ELF-1 (cell line): ENCODE measurements around the gene VPS39.

Experiments used
- DNase-seq: peaks from one replicate; pipeline ENCODE4 v3.0.0-alpha.2; 2016; ENCODE audit warnings: low read depth, low spot score

VPS39 gene

GRCh38 chr15:42157981-42158765 is 49.9 kb downstream of the VPS39 start:
- DNase-seq, result no peak

GRCh38 chr15:42157381-42157780 is 50.7 kb downstream of the VPS39 start:
- no peak for DNase-seq

DNA sequence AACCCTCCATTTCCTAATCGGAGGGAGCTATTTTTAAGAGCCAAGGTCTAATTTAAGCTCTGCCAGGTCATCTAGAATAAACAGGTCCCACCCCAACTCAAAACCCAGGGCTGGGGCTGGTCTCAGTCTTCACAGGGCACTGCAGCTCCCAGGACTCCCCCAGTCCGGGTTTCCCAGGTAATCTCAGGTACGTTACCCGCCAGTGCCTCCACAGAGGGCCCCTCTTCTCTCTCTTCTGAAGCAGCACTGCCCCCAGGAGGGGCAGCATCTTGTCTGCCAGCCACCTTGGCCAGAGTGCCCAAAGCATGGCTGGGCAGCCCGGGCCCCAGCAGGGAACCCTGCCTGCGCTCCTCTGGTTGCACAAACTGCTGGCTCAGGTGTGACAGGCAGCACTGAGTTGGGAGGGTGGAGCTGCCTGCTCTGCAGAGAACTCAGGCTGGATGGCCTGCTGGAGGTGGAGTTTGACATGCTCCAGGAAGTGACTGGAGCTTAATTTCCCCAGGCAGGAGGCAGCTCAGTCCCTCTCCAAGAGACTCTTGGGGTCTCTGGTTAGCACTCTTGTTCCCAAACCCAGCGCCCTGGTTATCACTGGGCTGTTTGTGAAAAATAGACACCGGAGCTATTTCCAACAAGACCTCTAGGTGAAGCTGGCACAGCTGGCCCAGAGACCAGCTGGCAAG is 51.7 kb downstream of the VPS39 start, which contains the start of gene PLA2G4F:
PLA2G4F (minus strand) TSS at position 394 of the 680 bp plus-strand sequence; CDS start at position 307, 87 bp downstream.
- peak; percentile 56 for DNase-seq

DNA sequence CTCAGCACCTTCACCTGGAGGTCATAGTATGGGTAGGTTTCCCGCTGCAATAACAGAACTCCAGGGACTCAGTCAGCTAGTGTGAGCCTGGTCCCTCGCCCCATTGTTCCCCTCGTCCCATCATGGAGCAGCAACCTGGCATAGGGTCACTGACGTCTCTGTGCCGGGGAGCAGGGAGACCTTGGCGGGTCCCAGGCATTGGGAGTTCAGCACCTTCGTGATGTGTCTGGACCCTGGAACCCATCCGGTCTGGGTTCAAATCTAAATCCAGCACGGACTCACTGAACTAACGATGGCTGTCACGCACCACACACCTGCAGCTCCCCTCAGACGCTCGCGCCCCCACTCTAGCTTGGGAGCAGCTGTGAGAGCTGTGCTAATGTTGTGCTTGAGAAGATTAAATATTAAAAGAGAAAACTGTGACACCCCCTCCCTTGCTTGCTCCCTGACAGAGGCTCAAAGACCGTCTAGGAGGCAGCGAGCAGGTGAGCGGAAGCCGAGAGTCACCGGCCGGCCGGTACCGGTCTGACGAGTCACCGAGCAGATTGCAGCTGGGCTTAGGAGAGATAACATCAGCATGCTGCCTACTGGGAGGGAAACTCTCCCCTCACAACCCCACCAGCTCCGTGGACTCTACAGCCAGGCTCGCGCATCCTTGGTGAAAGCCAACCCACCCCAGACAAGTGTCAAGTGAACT is 52.4 kb downstream of the VPS39 start:
- DNase-seq, result peak; percentile 65

GRCh38 chr15:42154956-42155355 is 53.1 kb downstream of the VPS39 start:
- no peak for DNase-seq

DNA sequence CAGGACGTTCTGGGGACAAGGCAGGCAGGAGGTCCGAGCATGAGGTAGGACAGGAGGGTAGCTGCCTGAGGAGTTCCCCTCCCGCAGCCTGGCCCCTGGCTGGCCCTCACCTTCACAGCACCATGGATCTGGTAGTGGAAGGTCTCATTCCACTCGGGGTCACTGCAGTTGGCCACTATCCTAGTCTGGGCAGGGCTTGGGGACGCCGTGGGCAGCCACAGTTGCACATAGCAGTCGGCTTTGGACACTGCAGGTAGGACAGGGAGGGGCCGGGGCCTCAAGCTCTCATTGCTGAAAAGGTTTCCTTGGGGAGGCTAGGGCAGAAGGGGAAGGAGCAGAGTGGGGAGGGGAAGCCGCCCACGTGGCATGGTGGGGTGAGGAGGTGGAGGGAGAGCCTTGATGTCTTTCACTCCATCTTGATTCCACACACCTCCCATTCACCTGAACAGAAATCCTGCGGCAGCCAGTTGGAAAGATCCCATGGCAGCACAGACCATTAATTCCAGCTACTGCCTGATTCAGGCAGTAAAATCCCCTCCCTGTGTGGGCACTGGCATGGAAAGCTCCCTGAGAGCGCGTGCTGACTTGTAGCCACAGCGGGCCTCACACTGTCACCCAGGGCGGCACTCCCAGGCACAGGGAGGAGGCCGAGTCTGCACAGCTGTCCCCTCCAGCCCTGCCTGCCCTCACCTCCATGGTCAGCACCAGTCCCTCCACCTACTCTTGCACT is 53.7 kb downstream of the VPS39 start:
- DNase-seq, result no peak

DNA sequence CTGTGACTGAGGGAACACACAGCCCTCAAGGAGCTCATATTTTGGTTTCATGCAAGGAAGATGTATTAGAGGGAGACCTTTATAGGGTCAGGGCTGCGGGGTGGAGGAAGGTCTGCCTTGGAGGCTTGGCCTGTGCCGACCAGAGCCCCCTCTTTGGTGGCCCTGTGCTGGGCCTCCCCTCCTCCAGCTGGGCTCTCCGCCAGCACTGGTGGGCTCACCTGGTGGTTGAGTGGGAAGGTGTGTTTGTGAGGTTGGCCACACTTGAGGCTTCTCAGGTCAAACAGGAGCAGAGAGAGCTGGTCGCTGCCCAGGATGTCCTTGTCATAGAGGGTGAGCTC is 54.3 kb downstream of the VPS39 start:
- no peak for DNase-seq

DNA sequence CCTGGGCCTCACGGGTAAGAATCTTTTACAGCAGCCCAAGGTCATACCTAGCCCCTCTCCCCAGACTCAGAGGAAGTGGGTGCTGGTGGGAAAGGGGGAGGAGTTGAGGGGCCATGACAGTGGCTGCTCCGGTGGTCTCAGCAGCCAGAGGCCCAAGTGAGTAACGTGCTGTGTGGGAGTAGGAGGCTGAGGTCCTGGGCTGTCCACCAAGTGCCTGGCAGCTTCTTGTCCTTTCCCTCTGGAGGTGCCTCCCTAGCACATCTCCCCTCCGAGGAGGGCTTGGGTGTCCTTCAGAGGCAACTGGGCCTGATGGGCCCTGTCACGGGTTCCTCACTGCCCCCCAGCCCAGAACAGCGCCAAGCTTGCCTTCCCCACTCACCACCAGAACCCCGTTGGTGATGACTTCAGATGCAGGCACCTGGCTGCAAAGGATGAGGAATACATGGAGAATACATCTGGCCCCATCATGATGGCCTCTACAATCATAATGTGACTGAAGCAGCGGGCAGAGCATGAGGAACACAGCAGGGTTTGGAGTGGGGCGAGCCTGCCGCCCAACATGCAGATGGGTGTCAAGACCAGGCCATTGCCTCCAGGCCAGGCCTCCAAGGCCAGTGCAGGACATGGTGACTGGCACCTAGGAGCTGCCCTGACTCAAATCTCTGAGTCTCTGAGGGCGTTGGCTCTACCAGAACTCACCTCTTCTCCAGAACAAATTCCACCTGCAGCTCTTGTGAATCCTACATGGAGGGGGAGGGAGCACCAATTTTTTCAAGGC is 55.0 kb downstream of the VPS39 start:
- DNase-seq, result no peak

- peak; percentile 34 for DNase-seq
Observed at GRCh38 chr15:42152196-42152920, 55.7 kb downstream of the VPS39 start.

- no peak for DNase-seq
Observed at GRCh38 chr15:42151736-42152135, 56.4 kb downstream of the VPS39 start.

DNA sequence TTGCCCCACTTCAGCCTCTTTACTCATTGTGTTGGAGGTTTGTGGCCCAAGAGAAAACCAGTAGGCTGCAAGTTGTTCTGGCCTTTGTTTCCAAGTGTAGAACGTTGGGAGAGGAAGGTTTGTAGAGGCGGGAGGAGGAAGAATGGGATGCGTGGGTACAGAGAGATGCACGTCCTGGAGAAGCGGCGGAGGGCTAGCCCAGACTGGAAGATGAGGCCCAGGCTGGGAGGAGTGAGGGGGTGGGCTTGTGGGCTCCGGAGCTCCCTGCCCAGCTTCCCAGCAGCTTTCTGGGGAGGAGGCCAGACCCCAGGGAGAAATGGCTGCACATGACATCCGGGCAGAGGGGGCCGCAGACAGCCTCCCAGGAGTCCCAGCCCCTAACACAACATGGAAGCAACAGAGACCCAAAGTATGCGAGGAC is 57.0 kb downstream of the VPS39 start:
- no peak for DNase-seq

- DNase-seq, result no peak
Observed at GRCh38 chr15:42150219-42150970, 57.7 kb downstream of the VPS39 start.

DNA sequence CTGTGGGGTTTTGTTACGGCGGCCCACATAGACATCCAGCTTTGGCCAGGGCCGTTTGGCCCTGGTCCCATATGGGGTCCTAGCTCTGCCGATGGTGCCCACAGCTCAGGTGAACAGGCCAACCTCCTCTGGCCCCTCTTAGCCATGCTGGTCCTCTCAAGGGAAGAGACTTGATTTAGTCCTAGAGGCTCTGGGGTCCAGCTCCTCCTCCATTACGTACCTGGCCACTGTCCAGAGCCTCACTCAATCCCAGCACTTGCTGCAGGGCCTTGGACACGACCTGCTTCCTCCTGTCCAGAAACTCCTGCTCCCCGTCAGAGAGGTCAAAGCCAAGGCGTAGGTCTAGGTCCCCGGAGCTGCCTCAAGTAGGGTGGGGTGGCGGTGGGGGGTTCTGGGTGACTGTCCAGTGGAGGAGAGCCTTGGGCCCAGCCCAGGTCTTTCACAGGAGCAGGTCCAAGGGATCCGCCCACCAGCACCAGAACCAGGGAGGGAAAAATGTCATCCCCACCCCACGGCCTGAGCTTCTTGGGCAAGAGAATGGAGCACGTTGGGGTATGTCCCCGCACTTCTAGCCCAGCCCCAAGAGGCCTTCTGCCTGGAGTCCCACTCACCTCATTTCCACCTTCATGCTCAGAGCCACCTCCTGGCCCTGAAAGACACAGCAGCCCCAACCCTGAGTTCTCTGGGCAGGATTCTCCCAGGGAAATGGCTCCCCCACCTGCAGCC is 58.4 kb downstream of the VPS39 start:
- no peak for DNase-seq

DNA sequence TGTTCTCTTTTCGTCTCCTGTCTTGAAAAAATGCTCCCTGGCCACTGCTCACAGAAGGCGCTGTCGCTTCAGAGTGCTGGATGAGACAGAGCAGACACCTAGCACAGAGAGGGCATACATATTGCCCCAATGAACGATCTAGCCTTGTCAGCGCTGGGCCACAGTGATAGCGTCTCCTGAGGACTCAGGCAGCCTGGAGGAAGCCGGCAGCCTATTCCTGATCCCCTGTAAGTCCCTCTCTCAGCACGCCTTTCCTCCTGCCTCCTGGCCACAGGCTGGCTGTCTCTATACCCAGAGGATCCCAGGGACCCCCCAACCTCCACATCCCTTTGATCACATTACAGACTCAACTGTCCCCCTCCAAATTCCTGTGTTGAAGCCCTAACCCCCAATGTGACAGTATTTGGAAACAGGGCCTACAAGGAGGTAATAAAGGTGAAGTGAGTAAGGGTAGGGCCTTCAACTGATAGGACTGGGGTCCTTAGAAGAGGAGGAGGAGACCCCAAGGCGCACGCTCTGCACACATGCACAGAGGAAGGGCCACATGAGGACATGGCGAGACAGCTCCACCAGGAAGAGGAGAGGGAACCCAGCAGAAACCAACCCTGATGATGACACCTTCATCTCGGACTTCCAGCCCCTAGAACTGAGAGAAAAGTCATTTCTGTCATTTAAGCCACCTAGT is 59.2 kb downstream of the VPS39 start:
- no peak for DNase-seq

DNA sequence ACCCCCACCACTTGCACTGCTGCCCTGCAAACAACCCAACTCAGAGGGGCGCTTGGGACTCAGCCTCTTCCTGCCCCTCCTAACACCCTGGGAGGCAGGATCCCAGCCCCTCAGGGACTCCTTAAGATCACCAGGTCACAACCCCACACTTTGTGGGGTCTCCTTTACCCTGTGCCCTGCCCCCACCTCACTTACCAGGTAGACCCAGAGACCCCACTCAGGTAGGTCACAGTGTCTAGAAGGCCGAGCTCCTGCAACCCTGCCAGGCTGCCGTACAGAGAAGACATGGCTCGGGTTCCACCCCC is 60.7 kb downstream of the VPS39 start:
- no peak for DNase-seq

- DNase-seq, result peak; percentile 35
Observed at GRCh38 chr15:42146551-42147430, 61.3 kb downstream of the VPS39 start.
